ENCODE data around the gene GUCA1A. TPM values are rescaled to one million over a fixed set of nuclear protein-coding genes. Genes with fewer than 3 reads are reported as not detected.

The GUCA1A gene
- total and polyA plus RNA-seq, 8 donors: 0.10 TPM; not detected in 7

DNA sequence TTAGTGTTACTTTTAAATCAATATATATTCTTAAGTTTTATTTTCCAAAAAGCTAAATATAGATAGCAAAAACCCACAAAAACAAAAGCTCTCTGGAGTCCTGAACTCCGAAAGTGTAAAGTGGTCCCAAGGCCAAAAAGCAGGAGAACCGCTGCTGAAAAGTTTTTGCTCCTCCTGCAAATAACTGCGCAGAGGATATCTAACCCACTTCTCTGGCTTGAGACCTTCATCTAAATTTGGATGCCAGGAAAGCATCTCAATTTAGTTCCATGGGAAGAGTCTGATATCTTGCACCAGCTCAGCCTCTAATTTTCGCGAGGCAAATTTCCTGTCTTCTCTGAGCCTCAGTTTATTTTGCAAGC, 44.0 kb downstream of the GUCA1A start:
- Histone ChIP-seq H3K27me3 (no peaks in the 10 kb centered on the region), H3K4me3 (peak overlapping the region; percentile 55 to 89 (median 82)), H3K9me3 (no peaks in the 10 kb centered on the region), H3K4me1 (peaks cover 9 to 34% (median 27%) of the 10 kb centered on the region in 4 donors), H3K27ac (peak overlapping the region in 4 of 5 donors; percentile 81 to 88 (median 84)), H3K36me3 (peaks cover 16 to 21% (median 19%) of the 10 kb centered on the region in 4 donors)
- peak in 1 of 2 donors; percentile 14 for DNase-seq
- intact Hi-C loops (cut with DNase I; ENCODE audit: low total_unique reads): no loop called here
- TF ChIP-seq, protein P1, sequence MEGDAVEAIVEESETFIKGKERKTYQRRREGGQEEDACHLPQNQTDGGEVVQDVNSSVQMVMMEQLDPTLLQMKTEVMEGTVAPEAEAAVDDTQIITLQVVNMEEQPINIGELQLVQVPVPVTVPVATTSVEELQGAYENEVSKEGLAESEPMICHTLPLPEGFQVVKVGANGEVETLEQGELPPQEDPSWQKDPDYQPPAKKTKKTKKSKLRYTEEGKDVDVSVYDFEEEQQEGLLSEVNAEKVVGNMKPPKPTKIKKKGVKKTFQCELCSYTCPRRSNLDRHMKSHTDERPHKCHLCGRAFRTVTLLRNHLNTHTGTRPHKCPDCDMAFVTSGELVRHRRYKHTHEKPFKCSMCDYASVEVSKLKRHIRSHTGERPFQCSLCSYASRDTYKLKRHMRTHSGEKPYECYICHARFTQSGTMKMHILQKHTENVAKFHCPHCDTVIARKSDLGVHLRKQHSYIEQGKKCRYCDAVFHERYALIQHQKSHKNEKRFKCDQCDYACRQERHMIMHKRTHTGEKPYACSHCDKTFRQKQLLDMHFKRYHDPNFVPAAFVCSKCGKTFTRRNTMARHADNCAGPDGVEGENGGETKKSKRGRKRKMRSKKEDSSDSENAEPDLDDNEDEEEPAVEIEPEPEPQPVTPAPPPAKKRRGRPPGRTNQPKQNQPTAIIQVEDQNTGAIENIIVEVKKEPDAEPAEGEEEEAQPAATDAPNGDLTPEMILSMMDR (IDR thresholded peaks at IDR 0.05): no peak
- TF ChIP-seq POLR2AphosphoS5 (IDR thresholded peaks at IDR 0.05) (no peak), EP300 (IDR thresholded peaks at IDR 0.05) (no peak), POLR2A (IDR thresholded peaks at IDR 0.05) (no peak)
- WGBS, 5 donors: 2 to 3% (median 3%) methylated on average over 5 of the region's 5 CpGs

DNA sequence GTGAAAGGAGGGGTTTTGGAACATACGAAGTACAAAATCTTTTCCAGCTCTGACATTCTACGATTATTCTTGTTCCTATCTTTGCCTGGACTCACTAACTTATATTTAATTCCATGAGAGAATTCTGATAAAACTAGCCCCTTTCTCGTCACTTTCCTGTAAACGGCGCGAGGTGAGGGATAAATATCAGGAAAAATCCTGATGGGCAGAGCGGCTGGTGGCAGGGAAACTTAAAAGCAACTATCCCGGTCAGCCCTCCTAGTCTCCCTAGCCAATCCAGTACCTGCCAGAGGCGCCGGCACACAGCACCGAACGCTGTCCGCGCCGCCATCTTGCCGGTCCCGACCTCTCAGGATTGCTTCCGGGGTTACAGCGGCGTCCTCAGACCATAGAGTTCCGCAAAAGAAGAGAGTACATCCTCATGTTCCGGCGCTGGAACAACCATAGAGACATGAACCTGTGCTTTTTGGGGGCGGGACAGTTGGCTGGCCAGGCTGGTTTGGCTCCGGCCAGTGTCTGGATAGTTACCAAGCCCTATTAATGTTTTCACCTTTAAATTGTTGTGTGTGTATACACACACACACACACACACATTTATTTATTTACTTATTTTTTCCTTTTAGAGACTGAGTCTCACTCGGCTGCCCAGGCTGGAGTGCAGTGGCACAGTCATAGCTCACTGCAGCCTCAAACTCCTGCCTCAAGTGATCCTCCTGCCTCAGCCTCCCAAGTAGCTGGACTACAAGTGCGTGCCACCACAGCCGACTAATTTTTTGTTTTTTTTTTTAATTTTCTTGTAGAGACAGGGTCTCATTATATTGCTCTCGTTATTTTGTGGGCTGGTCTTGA, 44.6 kb downstream of the GUCA1A start, which contains the start of gene MRPS10:
TSS of gene MRPS10 (minus strand) at position 343 of the 849 bp plus-strand sequence. CDS start at position 331, 12 bp downstream.
- Histone ChIP-seq H3K9me3 (no peaks in the 10 kb centered on the region), H3K27ac (peak within 1 kb of the TSS; percentile 79 to 88 (median 84)), H3K4me1 (peaks cover 9 to 34% (median 27%) of the 10 kb centered on the region in 4 donors), H3K36me3 (peaks cover 10 to 15% (median 14%) of the 10 kb centered on the region in 4 donors), H3K27me3 (no peaks in the 10 kb centered on the region), H3K4me3 (peak within 1 kb of the TSS; percentile 55 to 89 (median 82))
- peak; percentile 95 to 98 for DNase-seq
- intact Hi-C loops (cut with DNase I; ENCODE audit: low total_unique reads): no loop called here
- WGBS, 5 donors: 9 to 10% (median 10%) methylated on average over 29 of the region's 29 CpGs
- TF ChIP-seq, protein P1 (IDR thresholded peaks at IDR 0.05): peak in 1 of 7 experiments; percentile 19
- TF ChIP-seq POLR2A (IDR thresholded peaks at IDR 0.05) (no peak), POLR2AphosphoS5 (IDR thresholded peaks at IDR 0.05) (peak; percentile 90 to 98 (median 93)), EP300 (IDR thresholded peaks at IDR 0.05) (no peak)

DNA sequence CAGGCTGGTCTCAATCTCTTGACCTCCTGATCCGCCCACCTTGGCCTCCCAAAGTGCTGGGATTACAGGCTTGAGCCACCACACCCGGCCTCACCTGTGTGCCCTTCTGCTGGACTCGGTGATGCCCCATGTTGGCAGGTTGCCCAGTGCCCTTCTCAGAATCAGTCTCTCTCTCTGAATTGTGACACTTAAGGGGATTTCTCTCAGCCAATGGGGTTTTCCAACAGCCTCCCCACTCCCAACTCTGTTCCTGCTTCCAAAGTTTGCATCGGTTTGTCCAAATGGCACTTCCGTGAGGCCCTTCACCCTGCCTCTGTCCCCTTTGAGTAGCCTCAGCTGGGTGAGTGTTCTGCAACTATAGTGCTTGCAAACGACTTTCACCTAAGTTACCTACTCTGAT, 47.6 kb downstream of the GUCA1A start:
- Histone ChIP-seq H3K9me3 (no peaks in the 10 kb centered on the region), H3K4me3 (no peak overlapping the region), H3K27me3 (no peaks in the 10 kb centered on the region), H3K36me3 (no peaks in the 10 kb centered on the region), H3K4me1 (peaks cover 9 to 30% (median 17%) of the 10 kb centered on the region in 4 donors), H3K27ac (no peak overlapping the region)
- no peak for TF ChIP-seq EP300 (IDR thresholded peaks at IDR 0.05)
- no peak for TF ChIP-seq POLR2A (IDR thresholded peaks at IDR 0.05)
- TF ChIP-seq, protein P1 (IDR thresholded peaks at IDR 0.05): no peak
- DNase-seq: no peak
- intact Hi-C loops (cut with DNase I; ENCODE audit: low total_unique reads): no loop called here
- WGBS, 5 donors: 74 to 80% (median 78%) methylated on average over 6 of the region's 6 CpGs

DNA sequence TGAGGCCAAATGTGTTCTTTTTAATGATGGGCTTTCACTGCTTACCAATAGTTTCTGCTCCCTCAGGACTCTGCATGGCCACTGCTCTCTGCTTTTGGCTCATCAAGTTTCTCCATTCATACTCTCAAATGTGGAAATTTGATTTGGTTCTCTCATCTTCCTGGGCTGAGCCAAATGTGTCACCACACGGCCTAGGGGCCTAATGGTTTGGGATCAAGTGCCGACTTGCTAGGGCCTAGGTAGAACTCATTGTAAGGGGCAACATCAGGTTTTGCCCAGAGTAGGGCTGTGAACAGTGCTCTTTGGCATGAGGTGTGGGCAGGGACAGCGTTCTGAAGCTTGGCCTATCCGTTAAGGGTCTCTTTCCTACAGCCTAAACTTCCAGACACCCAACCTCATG, 48.4 kb downstream of the GUCA1A start:
- Histone ChIP-seq H3K27ac (no peak overlapping the region), H3K9me3 (no peaks in the 10 kb centered on the region), H3K4me3 (no peak overlapping the region), H3K4me1 (peaks cover 7 to 30% (median 10%) of the 10 kb centered on the region in 4 donors), H3K36me3 (no peaks in the 10 kb centered on the region), H3K27me3 (no peaks in the 10 kb centered on the region)
- intact Hi-C loops (cut with DNase I; ENCODE audit: low total_unique reads): no loop called here
- no peak for DNase-seq
- 82 to 95% (median 90%) methylated on average over 4 of the region's 4 CpGs for WGBS, 5 donors
- TF ChIP-seq POLR2AphosphoS5 (IDR thresholded peaks at IDR 0.05): no peak
- TF ChIP-seq, protein P1 (IDR thresholded peaks at IDR 0.05): no peak
- no peak for TF ChIP-seq POLR2A (IDR thresholded peaks at IDR 0.05)
- no peak for TF ChIP-seq EP300 (IDR thresholded peaks at IDR 0.05)

Data from stomach (tissue), 9 donors.